Eye (tissue), 1 donor: ENCODE measurements around the gene DNMBP.
"Not testable (repeated sequence)": the region's sequence is repeated elsewhere in the genome, so short reads cannot be mapped to it uniquely, and the experiment has no call there.

Experiments
- DNase-seq: peaks from one replicate; pipeline ENCODE4 v3.0.0-alpha.2; 2015

The DNMBP gene

GRCh38 chr10:99855479-99856071 lies 154.2 kb downstream of the DNMBP start:
- DNase-seq, result no peak

DNA sequence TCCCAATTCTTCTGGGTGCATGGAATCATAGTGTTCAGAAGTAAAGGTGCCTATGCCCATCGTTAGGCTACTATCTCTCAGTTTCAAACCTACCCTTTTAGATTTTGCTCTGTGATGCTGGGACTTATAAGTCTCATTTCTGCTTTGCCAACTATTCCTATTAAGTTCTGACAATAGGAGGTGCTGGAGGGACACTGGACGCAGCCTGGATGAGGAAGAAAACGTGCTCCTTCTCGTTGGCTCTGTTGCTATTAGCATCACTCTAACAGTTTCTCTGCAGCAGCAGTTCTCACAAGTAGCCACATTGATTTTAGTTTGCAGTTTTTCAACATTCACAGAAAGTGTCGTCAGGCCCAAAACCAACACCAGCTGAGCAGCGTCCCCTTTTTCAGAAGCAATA lies 154.9 kb downstream of the DNMBP start:
- DNase-seq, result peak; percentile 72

GRCh38 chr10:99853655-99854054 lies 156.1 kb downstream of the DNMBP start:
- no peak for DNase-seq

DNA sequence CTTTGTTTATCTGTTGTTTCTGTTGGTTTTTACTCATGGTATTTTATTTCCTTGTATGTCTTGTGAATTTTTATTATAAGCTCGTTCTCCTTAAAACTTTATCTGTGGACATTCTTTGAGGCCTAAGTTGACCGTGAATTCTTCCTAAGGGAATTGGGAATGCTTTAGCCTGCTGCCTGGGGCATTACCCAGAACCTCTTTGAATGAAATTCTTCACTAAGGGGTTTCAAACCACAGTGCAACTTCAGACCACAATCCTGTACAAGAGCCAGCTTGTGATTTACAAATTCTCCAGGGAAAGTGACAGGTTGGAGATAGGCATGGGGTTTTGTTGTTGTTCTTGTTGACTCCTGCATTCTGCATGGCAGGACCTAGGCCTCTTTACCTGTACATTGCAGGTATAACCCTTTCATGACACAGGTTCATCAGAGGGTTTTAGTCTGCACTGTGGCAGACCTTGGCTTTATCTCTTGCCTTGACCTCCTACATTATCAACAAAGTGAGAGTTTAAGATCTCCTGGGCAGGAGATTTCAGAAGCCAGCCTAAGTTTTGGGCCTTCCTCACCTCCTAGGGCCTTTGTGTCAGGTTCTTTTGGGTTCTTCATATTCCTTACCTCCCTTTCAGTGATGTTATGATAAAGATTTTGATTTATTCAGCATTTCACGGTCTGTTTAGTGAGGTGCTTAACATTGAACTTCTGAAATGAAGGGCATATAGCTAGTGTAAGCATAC lies 157.1 kb downstream of the DNMBP start:
- DNase-seq, result no peak

DNA sequence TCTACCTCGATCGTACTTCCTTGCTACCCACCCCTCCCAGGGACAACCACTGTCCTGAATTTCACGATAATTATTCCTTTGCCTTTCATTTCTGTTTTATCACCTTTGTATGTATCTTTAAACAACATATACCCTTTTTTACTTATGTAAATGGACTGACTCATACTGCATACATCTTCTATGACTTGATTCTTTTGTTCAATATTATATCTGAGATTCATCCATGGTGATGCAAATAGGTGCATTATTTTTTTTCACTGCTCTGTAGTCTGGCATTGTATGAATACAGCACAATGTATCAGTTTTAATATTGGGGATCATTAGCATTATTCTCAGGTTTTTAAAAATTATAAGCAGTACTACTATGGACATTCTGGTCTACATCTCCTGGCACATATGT lies 157.9 kb downstream of the DNMBP start:
- no peak for DNase-seq

DNA sequence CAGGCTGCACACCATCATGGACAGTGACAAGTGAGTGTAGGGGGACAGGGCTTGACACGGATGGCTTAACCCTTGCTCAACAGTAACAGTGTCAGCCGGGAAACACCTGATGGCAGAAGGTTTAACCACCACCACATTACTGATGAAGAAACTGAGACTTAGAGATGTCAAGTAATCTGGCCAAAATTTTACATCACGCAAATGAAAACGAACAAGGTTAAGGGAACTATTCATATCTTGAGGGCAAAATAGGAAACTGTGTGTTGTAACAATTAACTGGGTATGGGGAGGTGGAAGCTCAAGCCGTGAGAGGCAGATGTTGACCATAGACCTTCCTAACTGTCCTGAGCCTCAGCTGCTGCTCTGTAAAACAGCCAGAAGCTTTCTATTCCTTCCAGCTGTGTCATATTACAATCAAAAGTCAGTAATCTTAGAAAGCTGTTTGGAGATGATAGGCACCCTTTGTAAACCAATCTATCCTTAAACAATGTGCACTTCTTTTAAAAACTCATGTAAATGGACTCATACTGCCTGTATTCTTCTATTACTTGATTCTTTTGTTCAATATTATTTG lies 158.9 kb downstream of the DNMBP start:
- DNase-seq, result peak; percentile 4

- DNase-seq, result peak; percentile 59
Measured at GRCh38 chr10:99850021-99850766, 159.6 kb downstream of the DNMBP start.

- peak; percentile 43 for DNase-seq
Measured at GRCh38 chr10:99849536-99849935, 160.2 kb downstream of the DNMBP start.

DNA sequence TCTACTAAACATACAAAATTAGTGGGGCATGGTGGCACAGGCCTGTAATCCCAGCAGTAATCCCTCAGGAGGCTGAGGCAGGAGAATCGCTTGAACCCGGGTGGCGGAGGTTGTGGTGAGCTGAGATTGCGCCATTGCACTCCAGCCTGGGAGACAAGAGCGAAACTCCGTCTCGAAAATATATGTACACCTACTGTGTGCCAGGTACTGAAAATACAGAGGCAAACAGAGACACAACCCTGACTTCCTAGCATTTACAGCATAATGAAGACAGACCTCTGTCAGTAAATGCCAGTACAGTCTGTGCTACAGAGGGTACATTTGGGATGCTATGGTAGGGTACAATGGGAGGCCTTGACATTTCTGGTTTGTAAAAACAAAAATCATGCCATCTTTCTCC lies 160.7 kb downstream of the DNMBP start:
- DNase-seq, result no peak

DNA sequence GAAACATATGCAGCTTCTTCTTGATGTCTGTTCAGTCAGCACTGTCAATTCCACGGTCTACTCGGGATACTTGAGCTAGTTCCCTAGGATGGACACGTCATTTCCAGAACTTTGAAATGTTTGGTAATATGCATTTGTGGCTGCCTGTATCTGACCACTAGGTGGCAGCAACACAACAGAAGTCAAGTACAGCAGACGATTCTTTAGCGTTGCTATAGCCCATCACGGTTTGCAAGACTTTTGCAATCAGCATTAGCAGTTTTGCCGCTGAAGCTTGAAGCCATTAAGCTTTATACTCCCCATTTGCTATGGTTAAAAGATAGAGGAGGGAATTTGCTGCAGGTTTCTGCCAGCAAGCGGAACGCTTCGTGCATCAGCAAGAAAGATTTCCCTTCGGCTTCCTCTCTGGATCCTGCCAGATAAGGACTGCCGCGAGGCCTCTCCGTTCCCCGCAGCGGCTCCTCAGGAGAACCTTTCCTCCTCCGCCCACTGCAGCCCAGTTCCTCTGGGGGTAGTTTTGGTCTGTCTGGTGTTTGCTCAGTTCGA lies 163.8 kb downstream of the DNMBP start:
- DNase-seq, result peak; percentile 94

- no peak for DNase-seq
Measured at GRCh38 chr10:99844433-99844955, 165.3 kb downstream of the DNMBP start.

DNA sequence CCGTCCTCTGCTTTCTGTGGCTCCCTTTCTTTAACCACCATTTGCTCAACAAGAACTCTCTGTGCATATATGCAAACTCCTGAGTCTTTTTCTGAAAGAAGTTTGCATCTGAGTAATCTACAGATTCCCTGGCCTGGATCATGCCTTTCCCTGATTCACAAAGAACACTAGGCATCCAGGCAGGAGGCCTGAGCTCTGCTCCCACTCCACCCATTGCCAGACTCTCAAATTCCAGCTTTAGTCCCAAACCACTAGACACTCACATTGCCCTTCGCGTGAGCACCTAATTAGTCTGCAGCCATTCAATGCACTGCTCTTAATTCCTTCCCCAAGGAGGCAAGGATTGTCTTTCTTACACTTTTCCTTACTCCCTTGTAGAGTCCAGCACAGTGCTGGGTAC lies 166.4 kb downstream of the DNMBP start:
- no peak for DNase-seq

- DNase-seq, result no peak
Measured at GRCh38 chr10:99841746-99842145, 168.0 kb downstream of the DNMBP start.

- DNase-seq, result not testable (repeated sequence)
Measured at GRCh38 chr10:99840859-99841258, 168.9 kb downstream of the DNMBP start.

DNA sequence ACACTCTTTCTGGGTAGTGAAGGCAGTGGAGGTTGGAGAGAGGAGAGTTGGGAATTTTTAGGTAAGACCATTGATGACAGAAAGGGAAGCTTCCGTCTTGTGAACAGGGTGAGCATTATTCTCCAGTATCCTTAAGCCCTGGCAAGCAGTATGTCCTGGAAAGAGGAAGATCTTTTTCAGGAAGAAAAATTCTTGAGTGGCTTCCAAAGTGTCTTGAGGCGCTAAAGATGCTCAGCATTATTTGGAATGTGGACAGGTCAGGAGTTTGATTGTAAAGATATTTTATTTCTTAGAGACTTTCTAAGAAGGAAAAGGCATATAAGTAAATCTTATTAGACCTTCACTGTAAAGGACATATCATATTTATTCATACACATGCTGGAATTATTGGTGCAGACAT lies 173.0 kb downstream of the DNMBP start:
- DNase-seq, result no peak

DNA sequence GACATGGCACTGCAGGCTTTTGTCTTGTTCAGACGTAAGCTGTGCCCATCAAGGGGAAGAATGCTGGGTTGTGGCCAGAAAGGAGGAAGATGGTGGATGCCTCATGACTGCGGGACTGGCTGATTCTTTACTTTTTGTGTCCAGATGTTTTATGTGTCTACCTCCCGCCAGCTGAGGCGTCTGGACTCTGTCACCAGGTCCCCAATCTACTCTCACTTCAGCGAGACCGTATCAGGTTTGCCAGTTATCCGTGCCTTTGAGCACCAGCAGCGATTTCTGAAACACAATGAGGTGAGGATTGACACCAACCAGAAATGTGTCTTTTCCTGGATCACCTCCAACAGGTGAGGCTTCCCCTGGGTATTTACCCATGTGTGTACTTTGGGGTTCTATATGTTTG lies 173.8 kb downstream of the DNMBP start:
- no peak for DNase-seq

- DNase-seq, result no peak
Measured at GRCh38 chr10:99834410-99834809, 175.3 kb downstream of the DNMBP start.

GRCh38 chr10:99832439-99832838 lies 177.3 kb downstream of the DNMBP start:
- DNase-seq, result no peak

DNA sequence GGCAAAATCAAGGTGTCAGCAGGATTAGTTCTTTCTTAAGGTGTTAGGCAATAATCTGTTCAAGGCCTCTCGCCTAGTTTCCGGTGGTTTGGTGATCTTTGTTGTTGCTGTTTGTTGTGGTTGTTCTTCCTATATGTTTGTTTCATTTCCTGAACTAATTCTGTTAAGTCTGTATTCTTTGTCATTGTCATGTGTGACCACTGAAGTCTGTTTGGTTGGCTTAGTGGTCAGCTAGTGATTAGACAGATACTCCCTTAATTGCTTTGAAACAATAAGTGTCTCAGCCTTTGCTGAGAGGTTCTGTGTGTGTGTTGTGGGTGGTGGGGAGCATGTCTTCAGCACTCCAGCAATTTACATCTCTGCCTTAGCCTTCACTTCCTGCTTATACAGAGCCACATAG lies 181.3 kb downstream of the DNMBP start:
- no peak for DNase-seq

DNA sequence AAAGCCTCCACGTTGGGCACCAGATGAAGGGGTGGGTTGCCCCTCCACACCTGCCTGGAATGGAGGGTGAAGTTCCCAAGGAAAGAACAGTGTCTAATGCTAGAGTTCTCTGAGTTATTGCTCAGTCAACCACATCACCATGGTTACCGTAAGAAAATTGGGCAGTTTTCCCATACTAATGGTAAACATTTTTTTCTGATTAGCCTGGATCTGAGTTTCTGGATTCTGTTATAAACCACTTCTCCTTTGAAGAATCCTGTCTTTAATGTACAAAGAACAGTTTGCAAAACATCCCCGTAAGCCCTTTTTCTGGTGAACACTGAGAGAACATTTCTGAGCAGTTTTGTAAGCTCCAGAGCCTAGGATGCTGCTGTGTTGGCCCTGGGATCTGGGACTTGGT lies 181.8 kb downstream of the DNMBP start:
- no peak for DNase-seq
